ENCODE data around the gene GTSF1L. TPM values are rescaled to one million over a fixed set of nuclear protein-coding genes. Genes with fewer than 3 reads are reported as not detected.

GTSF1L gene
- total RNA-seq, 1 donor from 2014 or later = not detected

DNA sequence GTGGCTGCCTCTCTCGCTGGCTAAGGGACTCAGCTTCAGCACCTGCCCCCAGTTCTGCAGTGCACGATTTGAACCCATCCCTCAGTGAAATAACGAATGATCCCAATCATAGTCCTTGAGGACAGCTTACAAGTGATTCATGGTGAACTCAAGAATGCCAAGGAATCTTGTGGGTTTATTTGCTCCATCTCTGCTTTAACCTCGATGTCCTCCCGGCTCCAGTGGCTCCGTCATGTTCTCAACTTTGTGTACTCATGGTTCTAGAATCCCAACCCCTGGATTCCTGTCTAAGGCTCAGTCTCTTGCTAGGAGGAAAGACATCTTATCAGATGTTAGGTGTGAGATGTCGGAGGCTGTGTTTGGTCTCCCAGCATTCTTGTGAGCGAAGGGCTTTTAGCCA is 29.0 kb upstream of the GTSF1L start:
- no peak for TF ChIP-seq CTCF (IDR thresholded peaks at IDR 0.05)
- Histone ChIP-seq H3K9me3 (no peaks in the 10 kb centered on the region), H3K36me3 (no peaks in the 10 kb centered on the region), H3K4me1 (peaks cover 10% of the 10 kb centered on the region), H3K27me3 (ENCODE audit: low read depth) (peaks cover under 1% of the 10 kb centered on the region), H3K4me3 (no peak overlapping the region), H3K27ac (no peak overlapping the region)
- ATAC-seq (no peak), DNase-seq (no peak)
- intact Hi-C loops (cut with DNase I) = loop anchor here (10.0 kb wide), 1 partner anchor 329 kb away; no protein-coding TSS in a partner anchor

- intact Hi-C loops (cut with DNase I) = loop anchor here (10.0 kb wide), 1 partner anchor 329 kb away; no protein-coding TSS in a partner anchor
- Histone ChIP-seq H3K4me3 (no peak overlapping the region), H3K36me3 (no peaks in the 10 kb centered on the region), H3K27me3 (ENCODE audit: low read depth) (peaks cover 5% of the 10 kb centered on the region), H3K9me3 (no peaks in the 10 kb centered on the region), H3K27ac (no peak overlapping the region), H3K4me1 (peaks cover 10% of the 10 kb centered on the region)
- no peak for TF ChIP-seq CTCF (IDR thresholded peaks at IDR 0.05)
- ATAC-seq (no peak), DNase-seq (no peak)
Measured at GRCh38 chr20:43755390-43755789, 28.6 kb upstream of the GTSF1L start.

- ATAC-seq = peak; percentile 59 to 74
- intact Hi-C loops (cut with DNase I) = loop anchor here (10.0 kb wide), 1 partner anchor 332 kb away; no protein-coding TSS in a partner anchor
- Histone ChIP-seq H3K27ac (no peak overlapping the region), H3K27me3 (ENCODE audit: low read depth) (peaks cover 23% of the 10 kb centered on the region), H3K4me1 (peaks cover 16% of the 10 kb centered on the region), H3K4me3 (no peak overlapping the region), H3K36me3 (no peaks in the 10 kb centered on the region), H3K9me3 (no peaks in the 10 kb centered on the region)
- peak; percentile 68 for DNase-seq
- no peak for TF ChIP-seq CTCF (IDR thresholded peaks at IDR 0.05)
Measured at GRCh38 chr20:43752561-43753301, 25.9 kb upstream of the GTSF1L start.

DNA sequence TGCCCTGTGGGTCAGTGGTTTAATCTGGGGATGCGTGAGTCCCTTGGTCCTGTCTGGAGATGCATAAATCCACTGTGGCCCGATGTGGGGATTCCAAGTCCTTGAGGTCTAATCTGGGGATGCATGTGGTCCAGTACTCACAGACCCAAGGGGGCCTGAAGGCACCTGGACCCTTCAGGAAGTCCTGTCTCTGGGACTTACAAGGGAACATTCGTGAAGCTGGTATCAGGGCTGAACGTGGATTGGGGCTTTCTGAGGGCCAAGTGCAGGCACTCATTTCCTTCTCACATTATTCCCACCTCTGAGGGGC is 25.2 kb upstream of the GTSF1L start:
- peaks cover 23% of the 10 kb centered on the region for H3K27me3 ChIP-seq (ENCODE audit: low read depth)
- DNase-seq (no peak), ATAC-seq (no peak)
- TF ChIP-seq CTCF (IDR thresholded peaks at IDR 0.05) = no peak
- H3K27ac ChIP-seq = no peak overlapping the region
- H3K9me3 ChIP-seq = no peaks in the 10 kb centered on the region
- no peaks in the 10 kb centered on the region for H3K36me3 ChIP-seq
- H3K4me1 ChIP-seq = peaks cover 16% of the 10 kb centered on the region
- intact Hi-C loops (cut with DNase I) = loop anchor here (10.0 kb wide), 1 partner anchor 333 kb away; no protein-coding TSS in a partner anchor
- no peak overlapping the region for H3K4me3 ChIP-seq

DNA sequence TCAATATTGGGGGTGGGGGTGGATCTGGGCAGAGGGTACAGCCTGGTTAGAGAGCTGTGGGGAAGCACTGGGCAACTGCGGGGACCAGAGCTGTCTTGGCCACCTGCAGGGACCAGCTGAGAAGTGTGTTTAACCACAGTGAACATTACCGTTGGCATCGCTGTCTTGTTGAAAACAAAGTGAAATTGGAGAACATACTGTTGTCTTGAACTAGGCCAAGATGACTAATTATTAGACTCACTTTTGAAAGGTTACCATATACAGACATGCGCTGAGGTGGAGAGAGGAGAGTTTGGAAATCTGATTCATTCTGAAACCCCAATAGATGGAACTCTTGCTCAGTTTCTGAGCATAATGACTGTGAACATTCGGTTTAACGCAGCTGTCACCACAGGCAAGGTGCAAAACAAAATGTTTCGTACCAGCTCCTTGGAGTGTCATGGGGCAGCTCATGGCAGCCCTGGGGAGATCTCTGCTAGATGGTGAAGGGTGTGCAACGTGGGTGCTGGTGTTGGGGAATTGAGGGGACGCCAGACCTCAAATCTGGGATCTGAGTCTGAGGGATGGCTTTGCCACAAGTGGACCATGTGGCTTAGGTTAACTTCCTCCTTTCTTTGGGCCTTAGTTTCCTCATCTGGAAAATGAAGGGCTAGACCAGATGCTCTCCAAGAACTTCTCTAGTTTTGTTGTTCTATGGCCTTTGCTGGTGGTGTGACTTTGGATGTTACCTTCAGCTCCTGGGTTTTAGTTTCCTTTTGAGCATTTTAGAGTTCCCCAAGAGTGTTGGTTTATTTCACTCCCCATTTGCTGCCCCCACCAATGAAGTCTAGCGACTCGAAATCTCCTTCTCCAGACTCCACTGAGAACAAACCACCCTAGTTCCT is 24.6 kb upstream of the GTSF1L start:
- Histone ChIP-seq H3K27ac (no peak overlapping the region), H3K27me3 (ENCODE audit: low read depth) (peaks cover 23% of the 10 kb centered on the region), H3K4me1 (peaks cover 16% of the 10 kb centered on the region), H3K4me3 (no peak overlapping the region), H3K36me3 (no peaks in the 10 kb centered on the region), H3K9me3 (no peaks in the 10 kb centered on the region)
- DNase-seq (no peak), ATAC-seq (peak; percentile 16 to 20)
- no peak for TF ChIP-seq CTCF (IDR thresholded peaks at IDR 0.05)
- intact Hi-C loops (cut with DNase I) = loop anchor here (10.0 kb wide), 1 partner anchor 333 kb away; no protein-coding TSS in a partner anchor
